HEK293T (cell line): ENCODE measurements around the gene COL27A1.

Experiments used
- ARNT ChIP-seq: fragments of 450-650 bp; IDR thresholded peaks from 2 replicates; pipeline ENCODE4 v1.6.1; 2017; ENCODE audit warnings: mild to moderate bottlenecking
- BHLHE40 ChIP-seq: fragments of 450-650 bp; IDR thresholded peaks from 2 replicates; pipeline ENCODE4 v1.6.1; 2016; ENCODE audit warnings: mild to moderate bottlenecking, moderate library complexity, borderline replicate concordance
- ELF4 ChIP-seq: fragments of 450-650 bp; IDR thresholded peaks from 2 replicates; pipeline ENCODE4 v1.6.1; 2017; ENCODE audit warnings: antibody characterized with exemption
- FOXA1 ChIP-seq: fragments of 450-650 bp; IDR thresholded peaks from 2 replicates; pipeline ENCODE4 v1.6.1; 2016; ENCODE audit warnings: mild to moderate bottlenecking
- FOXK2 ChIP-seq: fragments of 450-650 bp; IDR thresholded peaks from 2 replicates; pipeline ENCODE4 v1.6.1; 2016; ENCODE audit warnings: mild to moderate bottlenecking
- FOXM1 ChIP-seq: fragments of 450-650 bp; IDR thresholded peaks from 2 replicates; pipeline ENCODE4 v1.6.1; 2017; ENCODE audit warnings: mild to moderate bottlenecking, borderline replicate concordance
- HDGF ChIP-seq: fragments of 450-650 bp; IDR thresholded peaks from 2 replicates; pipeline ENCODE4 v1.6.1; 2017; ENCODE audit warnings: antibody characterized with exemption, borderline replicate concordance
- LEF1 ChIP-seq: fragments of 450-650 bp; IDR thresholded peaks from 2 replicates; pipeline ENCODE4 v1.6.1; 2017; ENCODE audit warnings: mild to moderate bottlenecking, borderline replicate concordance
- NFRKB ChIP-seq: fragments of 450-650 bp; IDR thresholded peaks from 2 replicates; pipeline ENCODE4 v1.6.1; 2016; ENCODE audit warnings: mild to moderate bottlenecking, moderate library complexity
- SP1 ChIP-seq: fragments of 450-650 bp; IDR thresholded peaks from 2 replicates; pipeline ENCODE4 v1.6.1; 2017
- SUZ12 ChIP-seq: fragments of 450-650 bp; IDR thresholded peaks from 2 replicates; pipeline ENCODE4 v1.6.1; 2016; ENCODE audit warnings: mild to moderate bottlenecking
- ZNF384 ChIP-seq: fragments of 450-650 bp; IDR thresholded peaks from 2 replicates; pipeline ENCODE4 v1.6.1; 2016

DNA sequence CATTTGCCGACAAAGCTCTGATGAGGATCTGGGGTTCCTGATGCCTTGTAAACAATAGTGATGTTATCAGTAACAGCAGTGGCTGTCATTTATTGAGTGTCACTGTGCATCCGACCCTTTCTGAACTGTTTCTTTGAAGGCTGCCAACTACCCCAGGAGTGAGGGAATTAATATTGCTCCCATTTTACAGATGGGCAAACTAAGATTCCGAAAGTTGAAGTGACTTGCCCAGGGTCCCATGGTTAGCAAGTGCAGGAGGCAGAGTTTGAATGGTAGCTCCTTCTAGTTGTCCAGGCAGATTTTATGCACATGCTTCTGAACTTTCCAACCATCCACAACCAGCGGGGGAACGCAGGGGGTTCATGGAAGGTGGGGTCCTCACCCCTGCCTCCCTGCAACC lies 81.9 kb downstream of the COL27A1 start:
- TF ChIP-seq ELF4 (no peak), SP1 (no peak), SUZ12 (no peak), LEF1 (no peak), HDGF (no peak), FOXM1 (no peak), ARNT (no peak), FOXK2 (no peak), BHLHE40 (no peak), ZNF384 (no peak), NFRKB (no peak), FOXA1 (no peak)
